Epithelial cell of esophagus (primary cell): ENCODE results near the gene REC114.
"Not testable (repeated sequence)": the region's sequence is repeated elsewhere in the genome, so short reads cannot be mapped to it uniquely, and the experiment has no call there.

ENCODE experiments used
- DNase-seq: peaks from one replicate; pipeline ENCODE4 v3.0.0; 2010; ENCODE audit warnings: low read depth
- H3K4me3 ChIP-seq: 2 replicates; pipeline ENCODE4 v1.5.1; 2011; ENCODE audit warnings: mild to moderate bottlenecking, low read length, control low read depth
- TF ChIP-seq, protein P1 (sequence below): IDR thresholded peaks from 2 replicates; pipeline ENCODE4 v1.5.1; 2011; ENCODE audit warnings: low read depth, mild to moderate bottlenecking, low read length, control low read depth, inconsistent platforms; ENCODE audit not compliant: insufficient read depth; ENCODE audit errors: missing control alignments

The REC114 gene

DNA sequence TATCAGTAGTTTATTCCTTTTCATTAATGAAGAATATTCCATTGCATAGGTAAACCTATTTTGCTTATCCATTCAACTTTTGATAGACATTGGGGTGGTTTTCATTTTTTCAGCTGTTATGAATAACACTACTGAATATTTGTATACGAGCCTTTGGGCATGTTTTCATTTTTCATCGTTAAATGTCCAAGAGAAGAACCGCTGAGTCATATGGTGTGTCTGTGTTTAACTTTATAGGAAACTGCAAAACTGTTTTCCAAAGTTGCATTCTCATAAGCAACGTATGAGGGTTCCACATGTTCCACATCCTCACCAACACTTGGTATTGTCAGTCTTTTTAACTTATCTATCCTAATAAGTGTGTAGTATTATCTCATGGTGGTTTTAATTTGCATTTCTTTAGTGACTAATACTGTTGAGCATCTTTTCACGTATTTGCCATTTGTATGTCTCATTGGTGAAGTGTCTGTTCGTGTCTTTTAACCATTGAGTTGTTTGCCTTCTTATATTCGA is 33.8 kb downstream of the REC114 start:
- H3K4me3 ChIP-seq: no peak overlapping the region
- TF ChIP-seq, protein P1, sequence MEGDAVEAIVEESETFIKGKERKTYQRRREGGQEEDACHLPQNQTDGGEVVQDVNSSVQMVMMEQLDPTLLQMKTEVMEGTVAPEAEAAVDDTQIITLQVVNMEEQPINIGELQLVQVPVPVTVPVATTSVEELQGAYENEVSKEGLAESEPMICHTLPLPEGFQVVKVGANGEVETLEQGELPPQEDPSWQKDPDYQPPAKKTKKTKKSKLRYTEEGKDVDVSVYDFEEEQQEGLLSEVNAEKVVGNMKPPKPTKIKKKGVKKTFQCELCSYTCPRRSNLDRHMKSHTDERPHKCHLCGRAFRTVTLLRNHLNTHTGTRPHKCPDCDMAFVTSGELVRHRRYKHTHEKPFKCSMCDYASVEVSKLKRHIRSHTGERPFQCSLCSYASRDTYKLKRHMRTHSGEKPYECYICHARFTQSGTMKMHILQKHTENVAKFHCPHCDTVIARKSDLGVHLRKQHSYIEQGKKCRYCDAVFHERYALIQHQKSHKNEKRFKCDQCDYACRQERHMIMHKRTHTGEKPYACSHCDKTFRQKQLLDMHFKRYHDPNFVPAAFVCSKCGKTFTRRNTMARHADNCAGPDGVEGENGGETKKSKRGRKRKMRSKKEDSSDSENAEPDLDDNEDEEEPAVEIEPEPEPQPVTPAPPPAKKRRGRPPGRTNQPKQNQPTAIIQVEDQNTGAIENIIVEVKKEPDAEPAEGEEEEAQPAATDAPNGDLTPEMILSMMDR: no peak
- no peak for DNase-seq

- H3K4me3 ChIP-seq: no peak overlapping the region
- no peak for DNase-seq
- TF ChIP-seq, protein P1: no peak
Observed at GRCh38 chr15:73480050-73480449, 37.1 kb downstream of the REC114 start.

- TF ChIP-seq, protein P1: no peak
- no peak for DNase-seq
- H3K4me3 ChIP-seq: no peak overlapping the region
Observed at GRCh38 chr15:73482166-73482565, 39.2 kb downstream of the REC114 start.

GRCh38 chr15:73483053-73483452 is 40.1 kb downstream of the REC114 start:
- DNase-seq: no peak
- no peak overlapping the region for H3K4me3 ChIP-seq
- TF ChIP-seq, protein P1: no peak

DNA sequence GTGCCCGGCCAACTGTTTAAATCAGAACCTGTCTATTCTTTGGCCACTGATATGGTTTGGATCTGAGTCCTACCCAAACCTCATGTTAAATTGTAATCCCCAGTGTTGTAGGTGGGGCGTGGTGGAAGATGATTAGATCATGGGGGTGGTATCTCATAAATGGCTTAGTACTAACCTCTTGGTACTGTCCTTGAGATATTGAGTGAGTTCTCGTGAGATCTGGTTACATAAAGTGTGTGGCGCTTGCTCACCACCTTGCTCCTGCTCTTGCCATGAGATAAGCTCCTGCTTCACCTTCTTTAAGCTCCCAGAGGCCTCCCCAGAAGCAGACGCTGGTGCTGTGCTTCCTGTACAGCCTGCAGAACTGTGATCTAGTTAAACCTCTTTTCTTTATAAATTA is 42.4 kb downstream of the REC114 start:
- H3K4me3 ChIP-seq: no peak overlapping the region
- no peak for DNase-seq
- TF ChIP-seq, protein P1: no peak

GRCh38 chr15:73485885-73486284 is 42.9 kb downstream of the REC114 start:
- not testable (repeated sequence) for H3K4me3 ChIP-seq
- peak; percentile 29 for DNase-seq

GRCh38 chr15:73488698-73489097 is 45.7 kb downstream of the REC114 start:
- TF ChIP-seq, protein P1: no peak
- DNase-seq: no peak
- no peak overlapping the region for H3K4me3 ChIP-seq

- no peak overlapping the region for H3K4me3 ChIP-seq
- TF ChIP-seq, protein P1: no peak
- DNase-seq: peak; percentile 16
Observed at GRCh38 chr15:73493922-73494321, 51.0 kb downstream of the REC114 start.
